Adipocyte (in vitro differentiated cells): Measurements from ENCODE around the gene ITPK1.

Experiments used
- DNase-seq: peaks from one replicate; pipeline ENCODE4 v3.0.0-alpha.2; 2015; ENCODE audit warnings: low read depth
- H3K27me3 ChIP-seq: replicated peaks from 2 replicates; pipeline ENCODE4 v1.7.0; 2013; ENCODE audit warnings: mild to moderate bottlenecking, low read length, moderate library complexity; ENCODE audit not compliant: control insufficient read depth, insufficient read depth
- H3K36me3 ChIP-seq: 2 replicates; pipeline ENCODE4 v1.7.0; 2013; ENCODE audit warnings: low read length, mild to moderate bottlenecking, moderate library complexity; ENCODE audit not compliant: control insufficient read depth, insufficient read depth, severe bottlenecking
- H3K4me1 ChIP-seq: 2 replicates; pipeline ENCODE4 v1.7.0; 2013; ENCODE audit warnings: mild to moderate bottlenecking, low read length, moderate library complexity; ENCODE audit not compliant: control insufficient read depth, insufficient read depth
- H3K4me3 ChIP-seq: 2 replicates; pipeline ENCODE4 v1.7.0; 2013; ENCODE audit warnings: mild to moderate bottlenecking, low read length, moderate library complexity
- H3K9ac ChIP-seq: 2 replicates; pipeline ENCODE4 v1.7.0; 2013; ENCODE audit warnings: mild to moderate bottlenecking, low read length, moderate library complexity
- H3K9me3 ChIP-seq: 2 replicates; pipeline ENCODE4 v1.7.0; 2013; ENCODE audit warnings: mild to moderate bottlenecking, low read length, moderate library complexity; ENCODE audit not compliant: control insufficient read depth

ITPK1 gene

GRCh38 chr14:92890830-92891588, 224.7 kb downstream of the ITPK1 start:
- Histone ChIP-seq H3K36me3 (no peaks in the 10 kb centered on the region), H3K27me3 (peaks cover 54% of the 10 kb centered on the region), H3K9ac (no peak overlapping the region), H3K4me3 (no peak overlapping the region), H3K4me1 (peaks cover 22% of the 10 kb centered on the region), H3K9me3 (peaks cover 39% of the 10 kb centered on the region)
- DNase-seq = no peak

- peaks cover 22% of the 10 kb centered on the region for H3K4me1 ChIP-seq
- peaks cover 29% of the 10 kb centered on the region for H3K9me3 ChIP-seq
- no peaks in the 10 kb centered on the region for H3K36me3 ChIP-seq
- no peak for DNase-seq
- peaks cover 55% of the 10 kb centered on the region for H3K27me3 ChIP-seq
- no peak overlapping the region for H3K9ac ChIP-seq
- H3K4me3 ChIP-seq = no peak overlapping the region
Measured at GRCh38 chr14:92888896-92889295, 226.8 kb downstream of the ITPK1 start.

GRCh38 chr14:92887157-92887556, 228.6 kb downstream of the ITPK1 start:
- Histone ChIP-seq H3K36me3 (no peaks in the 10 kb centered on the region), H3K4me1 (peaks cover 22% of the 10 kb centered on the region), H3K9me3 (peaks cover 21% of the 10 kb centered on the region), H3K27me3 (peaks cover 52% of the 10 kb centered on the region), H3K4me3 (no peak overlapping the region), H3K9ac (no peak overlapping the region)
- DNase-seq = no peak
